ENCODE results near the gene ADARB2. TPM values are rescaled to one million over a fixed set of nuclear protein-coding genes. Genes with fewer than 3 reads are reported as not detected.

ADARB2 gene
- total RNA-seq, 1 donor from 2014 or later: 1.8 TPM

DNA sequence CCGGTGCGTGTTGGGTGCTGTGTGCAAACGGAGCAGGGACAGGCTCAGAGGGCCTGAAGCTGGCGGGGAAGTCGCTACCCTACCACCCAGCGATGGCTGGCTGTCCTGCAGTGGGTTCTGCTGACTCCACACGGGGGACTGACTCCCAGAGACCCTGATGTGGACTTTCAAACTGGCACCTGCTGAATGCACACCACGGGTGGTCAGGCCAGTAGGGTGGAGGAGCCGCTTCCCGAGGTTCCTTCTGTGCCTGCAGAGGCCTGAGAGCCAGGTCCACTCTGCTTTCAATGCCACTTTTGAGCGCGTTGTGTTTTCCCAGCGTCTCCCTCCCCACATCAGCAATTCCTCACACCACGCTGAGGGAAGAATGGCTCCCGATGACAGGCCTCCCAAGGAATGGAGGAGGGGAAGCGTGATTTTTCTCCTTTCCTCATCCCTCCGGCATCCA is 135.3 kb downstream of the ADARB2 start:
- DNase-seq (ENCODE audit: low read depth, low spot score): no peak
- TF ChIP-seq, protein P1, sequence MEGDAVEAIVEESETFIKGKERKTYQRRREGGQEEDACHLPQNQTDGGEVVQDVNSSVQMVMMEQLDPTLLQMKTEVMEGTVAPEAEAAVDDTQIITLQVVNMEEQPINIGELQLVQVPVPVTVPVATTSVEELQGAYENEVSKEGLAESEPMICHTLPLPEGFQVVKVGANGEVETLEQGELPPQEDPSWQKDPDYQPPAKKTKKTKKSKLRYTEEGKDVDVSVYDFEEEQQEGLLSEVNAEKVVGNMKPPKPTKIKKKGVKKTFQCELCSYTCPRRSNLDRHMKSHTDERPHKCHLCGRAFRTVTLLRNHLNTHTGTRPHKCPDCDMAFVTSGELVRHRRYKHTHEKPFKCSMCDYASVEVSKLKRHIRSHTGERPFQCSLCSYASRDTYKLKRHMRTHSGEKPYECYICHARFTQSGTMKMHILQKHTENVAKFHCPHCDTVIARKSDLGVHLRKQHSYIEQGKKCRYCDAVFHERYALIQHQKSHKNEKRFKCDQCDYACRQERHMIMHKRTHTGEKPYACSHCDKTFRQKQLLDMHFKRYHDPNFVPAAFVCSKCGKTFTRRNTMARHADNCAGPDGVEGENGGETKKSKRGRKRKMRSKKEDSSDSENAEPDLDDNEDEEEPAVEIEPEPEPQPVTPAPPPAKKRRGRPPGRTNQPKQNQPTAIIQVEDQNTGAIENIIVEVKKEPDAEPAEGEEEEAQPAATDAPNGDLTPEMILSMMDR (conservative IDR thresholded peaks at IDR 0.05): no peak

DNA sequence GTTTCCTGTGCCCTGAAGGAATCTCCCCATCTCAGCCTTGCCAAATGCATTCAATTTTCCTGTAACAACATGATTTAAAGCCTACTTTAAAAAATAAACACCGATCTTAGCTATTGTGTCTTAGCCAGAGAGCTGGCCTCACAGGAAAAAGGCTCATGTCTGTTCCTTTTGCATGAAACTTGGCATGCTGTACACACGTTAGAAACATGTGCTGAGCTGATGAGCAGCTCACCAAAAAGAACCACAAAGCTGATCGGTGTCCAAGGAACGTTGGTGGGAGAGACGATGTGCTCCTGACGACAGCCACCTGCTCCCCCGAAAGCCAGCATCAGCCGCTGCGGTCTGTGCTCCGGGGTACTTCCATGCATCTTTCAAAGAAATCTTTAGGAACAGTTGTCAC is 135.9 kb downstream of the ADARB2 start:
- Mint-ChIP-seq H3K27ac (ENCODE audit: unreplicated experiment) (peak overlapping the region; percentile 50), H3K27me3 (ENCODE audit: low read depth) (no peaks in the 10 kb centered on the region), H3K4me1 (no peaks in the 10 kb centered on the region), H3K4me3 (no peak overlapping the region), H3K36me3 (ENCODE audit: low read depth) (no peaks in the 10 kb centered on the region), H3K9me3 (no peaks in the 10 kb centered on the region)
- DNase-seq (ENCODE audit: low read depth, low spot score): no peak
- TF ChIP-seq, protein P1 (conservative IDR thresholded peaks at IDR 0.05): no peak

More for the DNA sequence above, 135.3 kb downstream of the ADARB2 start:
- H3K4me3 Mint-ChIP-seq: no peak overlapping the region
- no peaks in the 10 kb centered on the region for H3K4me1 Mint-ChIP-seq
- no peaks in the 10 kb centered on the region for H3K27me3 Mint-ChIP-seq (ENCODE audit: low read depth)
- H3K27ac Mint-ChIP-seq (ENCODE audit: unreplicated experiment): no peak overlapping the region
- no peaks in the 10 kb centered on the region for H3K9me3 Mint-ChIP-seq
- H3K36me3 Mint-ChIP-seq (ENCODE audit: low read depth): no peaks in the 10 kb centered on the region

DNA sequence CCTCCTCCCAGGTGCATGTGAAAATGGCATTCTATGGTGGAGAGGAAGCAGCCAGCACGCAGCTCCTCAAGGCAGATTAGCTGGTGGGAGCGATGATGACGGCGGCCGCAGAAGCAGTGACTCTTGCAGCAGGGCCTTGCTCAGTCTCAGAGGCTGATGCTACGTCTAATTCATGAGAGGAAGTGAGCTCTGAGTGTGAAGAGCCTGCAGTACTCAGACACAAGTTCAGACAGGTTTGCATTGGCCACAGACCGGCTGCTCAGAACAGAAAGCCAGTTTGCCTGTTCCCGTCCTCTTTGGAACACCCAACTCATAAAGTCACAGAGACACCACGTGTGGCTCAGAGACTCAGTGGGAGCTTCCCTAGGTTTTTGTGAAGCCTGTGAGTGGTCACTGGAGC is 136.5 kb downstream of the ADARB2 start:
- no peak overlapping the region for H3K4me3 Mint-ChIP-seq
- no peaks in the 10 kb centered on the region for H3K36me3 Mint-ChIP-seq (ENCODE audit: low read depth)
- peak overlapping the region; percentile 27 for H3K27ac Mint-ChIP-seq (ENCODE audit: unreplicated experiment)
- H3K9me3 Mint-ChIP-seq: no peaks in the 10 kb centered on the region
- DNase-seq (ENCODE audit: low read depth, low spot score): no peak
- no peaks in the 10 kb centered on the region for H3K4me1 Mint-ChIP-seq
- TF ChIP-seq, protein P1 (conservative IDR thresholded peaks at IDR 0.05): no peak
- no peaks in the 10 kb centered on the region for H3K27me3 Mint-ChIP-seq (ENCODE audit: low read depth)

DNA sequence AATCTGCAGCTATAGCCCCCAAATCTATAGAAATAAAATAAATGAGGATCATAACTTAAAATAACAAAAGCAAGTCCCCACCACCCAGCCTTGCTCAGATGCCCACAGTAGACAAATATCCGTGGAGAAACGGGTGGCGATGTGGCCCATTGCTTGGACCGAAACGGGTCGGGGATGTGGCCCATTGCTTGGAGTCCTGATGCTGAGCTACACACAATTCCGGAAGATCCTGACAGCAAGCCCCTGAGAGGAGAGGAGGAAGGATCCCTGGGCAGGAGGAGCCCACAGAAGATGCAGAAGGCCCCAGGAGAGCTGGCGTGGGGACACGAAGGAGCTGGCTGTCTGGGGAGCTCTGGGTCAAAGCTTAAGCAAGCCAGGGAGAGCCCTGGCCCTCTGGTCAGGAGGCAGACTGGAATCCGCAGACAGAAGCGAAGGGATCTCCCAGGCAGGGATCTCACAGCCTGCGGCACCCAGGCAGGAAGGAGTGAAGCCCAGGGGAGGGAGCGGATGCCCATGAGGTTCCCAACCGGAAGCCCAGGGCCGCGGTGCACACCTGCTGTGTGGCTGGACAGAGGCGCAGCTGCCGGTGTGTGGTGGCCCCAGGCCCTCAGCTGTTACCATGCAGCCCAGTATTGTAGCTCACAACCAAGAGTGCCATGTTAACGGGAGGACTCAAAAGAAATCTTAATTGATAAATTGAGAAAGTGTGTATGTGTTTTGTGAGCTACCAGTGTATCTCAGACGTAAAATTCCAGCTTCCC is 138.8 kb downstream of the ADARB2 start:
- H3K36me3 Mint-ChIP-seq (ENCODE audit: low read depth): no peaks in the 10 kb centered on the region
- H3K4me3 Mint-ChIP-seq: no peak overlapping the region
- H3K9me3 Mint-ChIP-seq: no peaks in the 10 kb centered on the region
- no peak for DNase-seq (ENCODE audit: low read depth, low spot score)
- H3K27me3 Mint-ChIP-seq (ENCODE audit: low read depth): no peaks in the 10 kb centered on the region
- no peaks in the 10 kb centered on the region for H3K4me1 Mint-ChIP-seq
- TF ChIP-seq, protein P1 (conservative IDR thresholded peaks at IDR 0.05): no peak
- H3K27ac Mint-ChIP-seq (ENCODE audit: unreplicated experiment): no peak overlapping the region

DNA sequence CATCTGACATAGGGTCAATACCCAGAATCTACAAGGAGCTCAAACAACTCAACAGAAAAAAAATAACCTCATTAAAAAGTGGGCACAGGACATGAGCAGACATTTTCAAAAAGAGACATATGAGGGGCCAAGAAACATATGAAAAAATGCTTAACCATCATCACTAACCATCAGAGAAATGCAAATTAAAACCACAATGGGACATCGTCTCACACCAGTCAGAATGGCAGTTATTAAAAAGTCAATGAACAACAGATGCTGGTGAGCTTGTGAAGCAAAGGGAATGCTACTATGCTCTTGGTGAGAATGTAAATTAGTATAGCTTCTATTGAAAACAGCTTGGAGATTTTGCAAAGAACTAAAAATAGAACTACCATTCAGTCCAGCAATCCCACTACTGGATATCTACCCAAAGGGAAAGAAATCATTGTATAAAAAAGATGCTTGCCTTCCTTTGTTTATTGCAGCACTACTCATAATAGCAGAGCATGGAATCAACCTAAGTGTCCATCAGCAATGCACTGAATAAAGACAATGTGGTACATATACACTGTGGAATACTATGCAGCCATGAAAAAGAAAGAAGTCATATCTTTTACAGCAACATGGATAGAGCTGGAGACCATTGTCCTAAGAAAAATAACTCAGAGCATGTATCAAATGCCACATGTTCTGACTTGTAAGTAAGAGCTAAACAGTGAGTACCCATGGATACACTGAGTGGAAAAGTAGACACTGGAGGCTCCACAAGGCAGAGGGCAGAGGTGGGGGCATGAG is 139.8 kb downstream of the ADARB2 start:
- H3K27ac Mint-ChIP-seq (ENCODE audit: unreplicated experiment): no peak overlapping the region
- no peaks in the 10 kb centered on the region for H3K36me3 Mint-ChIP-seq (ENCODE audit: low read depth)
- no peaks in the 10 kb centered on the region for H3K27me3 Mint-ChIP-seq (ENCODE audit: low read depth)
- H3K9me3 Mint-ChIP-seq: no peaks in the 10 kb centered on the region
- DNase-seq (ENCODE audit: low read depth, low spot score): no peak
- no peaks in the 10 kb centered on the region for H3K4me1 Mint-ChIP-seq
- TF ChIP-seq, protein P1 (conservative IDR thresholded peaks at IDR 0.05): no peak
- H3K4me3 Mint-ChIP-seq: no peak overlapping the region
